ENCODE results near the gene ATAD3A.
"Not testable (repeated sequence)": the region's sequence is repeated elsewhere in the genome, so short reads cannot be mapped to it uniquely, and the experiment has no call there.

The ATAD3A gene

DNA sequence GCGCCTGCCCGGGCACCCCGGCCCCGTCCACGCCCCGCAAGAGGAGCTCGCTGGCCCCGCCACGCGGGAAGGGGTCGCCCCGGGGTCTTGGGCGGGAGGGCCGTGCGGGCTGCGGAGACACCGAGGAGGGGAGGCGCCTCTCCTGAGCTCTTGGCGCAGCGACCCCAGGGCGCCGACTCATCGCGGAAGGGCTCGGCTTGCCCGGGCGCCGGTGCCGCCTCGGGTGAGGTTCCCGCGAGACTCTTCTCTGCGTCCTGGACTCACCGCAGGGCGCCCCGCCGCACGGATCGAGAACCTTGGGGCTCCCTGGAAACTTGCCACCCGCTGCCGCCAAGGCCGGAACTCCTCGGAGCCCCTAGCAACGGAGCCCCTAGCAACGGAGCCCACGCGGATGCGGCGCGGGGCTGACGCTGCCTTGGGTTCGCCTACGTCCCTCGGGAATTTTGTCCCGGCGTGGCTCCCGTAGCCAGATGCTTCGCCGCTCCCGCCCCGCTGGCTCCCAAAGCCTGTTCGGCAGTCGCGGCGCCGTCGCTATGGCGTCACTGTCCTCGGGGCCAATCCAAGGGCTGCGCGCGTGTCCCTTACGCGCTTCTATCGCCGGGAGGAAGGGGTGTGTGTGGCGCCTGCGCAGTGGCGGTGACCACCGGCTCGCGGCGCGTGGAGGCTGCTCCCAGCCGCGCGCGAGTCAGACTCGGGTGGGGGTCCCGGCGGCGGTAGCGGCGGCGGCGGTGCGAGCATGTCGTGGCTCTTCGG, at the start of gene ATAD3A:
TSS of gene ATAD3A (plus strand) at position 630 of the 753 bp plus-strand sequence. CDS start at position 737, 107 bp downstream.
- Histone ChIP-seq H3K4me1 (ENCODE audit: low read length) (peaks cover 6% of the 10 kb centered on the region), H3K79me2 (ENCODE audit: low read length) (peaks cover 43% of the 10 kb centered on the region), H2AFZ (ENCODE audit: low read depth, low read length) (peak within 1 kb of the TSS; percentile 42; the same call in 1 of the 2 replicates), H3K27ac (ENCODE audit: low read length) (peak within 1 kb of the TSS; percentile 76), H3K27me3 (ENCODE audit: low read depth, low read length) (no peaks in the 10 kb centered on the region), H3K9ac (ENCODE audit: low read length) (peak within 1 kb of the TSS; percentile 96), H3K4me2 (ENCODE audit: low read length) (peak within 1 kb of the TSS; percentile 92), H3K4me3 (ENCODE audit: low read length) (peak within 1 kb of the TSS; percentile 95), H3K9me3 (ENCODE audit: insufficient read depth, low read length) (no peaks in the 10 kb centered on the region), H4K20me1 (ENCODE audit: insufficient read depth, low read length) (no peaks in the 10 kb centered on the region), H3K36me3 (replicated peaks; ENCODE audit: low read depth, low read length) (no peaks in the 10 kb centered on the region)
- no peak for TF ChIP-seq EZH2phosphoT487 (IDR thresholded peaks at IDR 0.05; ENCODE audit: low read depth)
- TF ChIP-seq, protein P1, sequence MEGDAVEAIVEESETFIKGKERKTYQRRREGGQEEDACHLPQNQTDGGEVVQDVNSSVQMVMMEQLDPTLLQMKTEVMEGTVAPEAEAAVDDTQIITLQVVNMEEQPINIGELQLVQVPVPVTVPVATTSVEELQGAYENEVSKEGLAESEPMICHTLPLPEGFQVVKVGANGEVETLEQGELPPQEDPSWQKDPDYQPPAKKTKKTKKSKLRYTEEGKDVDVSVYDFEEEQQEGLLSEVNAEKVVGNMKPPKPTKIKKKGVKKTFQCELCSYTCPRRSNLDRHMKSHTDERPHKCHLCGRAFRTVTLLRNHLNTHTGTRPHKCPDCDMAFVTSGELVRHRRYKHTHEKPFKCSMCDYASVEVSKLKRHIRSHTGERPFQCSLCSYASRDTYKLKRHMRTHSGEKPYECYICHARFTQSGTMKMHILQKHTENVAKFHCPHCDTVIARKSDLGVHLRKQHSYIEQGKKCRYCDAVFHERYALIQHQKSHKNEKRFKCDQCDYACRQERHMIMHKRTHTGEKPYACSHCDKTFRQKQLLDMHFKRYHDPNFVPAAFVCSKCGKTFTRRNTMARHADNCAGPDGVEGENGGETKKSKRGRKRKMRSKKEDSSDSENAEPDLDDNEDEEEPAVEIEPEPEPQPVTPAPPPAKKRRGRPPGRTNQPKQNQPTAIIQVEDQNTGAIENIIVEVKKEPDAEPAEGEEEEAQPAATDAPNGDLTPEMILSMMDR (IDR thresholded peaks at IDR 0.05; ENCODE audit: low read depth, low read length) = no peak

GRCh38 chr1:1462318-1462966, 49.5 kb upstream of the ATAD3A start:
- H3K4me2 ChIP-seq (ENCODE audit: low read length) = peak overlapping the region; percentile 63
- no peak overlapping the region for H3K27ac ChIP-seq (ENCODE audit: low read length)
- H3K9ac ChIP-seq (ENCODE audit: low read length) = peak overlapping the region; percentile 38; the same call in 1 of the 2 replicates
- H3K79me2 ChIP-seq (ENCODE audit: low read length) = no peaks in the 10 kb centered on the region
- H3K4me3 ChIP-seq (ENCODE audit: low read length) = peak overlapping the region; percentile 64
- H3K9me3 ChIP-seq (ENCODE audit: insufficient read depth, low read length) = no peaks in the 10 kb centered on the region
- H4K20me1 ChIP-seq (ENCODE audit: insufficient read depth, low read length) = no peaks in the 10 kb centered on the region
- peaks cover 29% of the 10 kb centered on the region for H3K4me1 ChIP-seq (ENCODE audit: low read length)
- H3K36me3 ChIP-seq (replicated peaks; ENCODE audit: low read depth, low read length) = no peaks in the 10 kb centered on the region
- TF ChIP-seq, protein P1 (IDR thresholded peaks at IDR 0.05; ENCODE audit: low read depth, low read length) = no peak
- TF ChIP-seq EZH2phosphoT487 (IDR thresholded peaks at IDR 0.05; ENCODE audit: low read depth) = no peak
- H3K27me3 ChIP-seq (ENCODE audit: low read depth, low read length) = no peaks in the 10 kb centered on the region
- peak overlapping the region; percentile 67 for H2AFZ ChIP-seq (ENCODE audit: low read depth, low read length)

DNA sequence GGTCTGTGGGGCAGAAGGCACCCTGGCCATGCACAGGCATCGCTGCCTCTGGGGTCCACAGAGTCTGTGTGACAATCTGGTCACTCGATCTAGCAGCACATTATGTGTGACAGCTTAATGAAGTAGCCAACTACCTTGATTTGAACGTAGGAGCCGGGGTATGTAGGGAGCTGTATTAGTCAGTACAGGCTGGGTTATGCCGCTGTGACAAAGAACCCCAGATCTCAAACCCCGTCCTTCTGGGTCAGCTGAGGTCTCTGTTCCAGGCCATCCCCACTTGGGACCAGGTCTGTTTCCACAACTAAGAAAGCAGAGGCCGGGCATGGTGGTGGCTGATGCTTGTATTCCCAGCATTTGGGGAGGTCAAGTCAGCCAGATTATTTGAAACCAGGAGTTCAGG, 48.6 kb upstream of the ATAD3A start:
- Histone ChIP-seq H3K27me3 (ENCODE audit: low read depth, low read length) (no peaks in the 10 kb centered on the region), H3K4me1 (ENCODE audit: low read length) (peaks cover 29% of the 10 kb centered on the region), H3K4me2 (ENCODE audit: low read length) (no peak overlapping the region), H3K9ac (ENCODE audit: low read length) (no peak overlapping the region), H4K20me1 (ENCODE audit: insufficient read depth, low read length) (no peaks in the 10 kb centered on the region), H3K79me2 (ENCODE audit: low read length) (no peaks in the 10 kb centered on the region), H3K4me3 (ENCODE audit: low read length) (no peak overlapping the region), H2AFZ (ENCODE audit: low read depth, low read length) (no peak overlapping the region), H3K27ac (ENCODE audit: low read length) (no peak overlapping the region), H3K36me3 (replicated peaks; ENCODE audit: low read depth, low read length) (no peaks in the 10 kb centered on the region), H3K9me3 (ENCODE audit: insufficient read depth, low read length) (no peaks in the 10 kb centered on the region)
- TF ChIP-seq EZH2phosphoT487 (IDR thresholded peaks at IDR 0.05; ENCODE audit: low read depth) = no peak
- TF ChIP-seq, protein P1 (IDR thresholded peaks at IDR 0.05; ENCODE audit: low read depth, low read length) = no peak

GRCh38 chr1:1468196-1468985, 43.6 kb upstream of the ATAD3A start:
- not testable (repeated sequence) for H3K9me3 ChIP-seq (ENCODE audit: insufficient read depth, low read length)
- peaks cover 17% of the 10 kb centered on the region for H3K4me1 ChIP-seq (ENCODE audit: low read length)
- H3K79me2 ChIP-seq (ENCODE audit: low read length) = peaks cover 27% of the 10 kb centered on the region

More at GRCh38 chr1:1468196-1468985, 43.6 kb upstream of the ATAD3A start:
- not testable (repeated sequence) for H2AFZ ChIP-seq (ENCODE audit: low read depth, low read length); H3K4me2 ChIP-seq (ENCODE audit: low read length); H3K9ac ChIP-seq (ENCODE audit: low read length); H3K27me3 ChIP-seq (ENCODE audit: low read depth, low read length); H3K27ac ChIP-seq (ENCODE audit: low read length); H3K4me3 ChIP-seq (ENCODE audit: low read length); H3K36me3 ChIP-seq (replicated peaks; ENCODE audit: low read depth, low read length); H4K20me1 ChIP-seq (ENCODE audit: insufficient read depth, low read length)
